DND-41 (cell line): ENCODE data around the gene PGM5.

ENCODE experiments used
- ATAC-seq: fragments of 200-7000 bp; cut with Tn5 transposase; 3 replicates; pipeline ENCODE4 v1.9.1; 2021; ENCODE audit warnings: low read depth; ENCODE audit not compliant: insufficient read depth
- DNase-seq: peaks from one replicate; pipeline ENCODE4 v3.0.0-alpha.2; 2020
- H2AFZ ChIP-seq: 2 replicates; pipeline ENCODE4 v1.6.0; 2012; ENCODE audit warnings: low read depth, low read length
- H3K27ac ChIP-seq: 2 replicates; pipeline ENCODE4 v1.5.1; 2012; ENCODE audit warnings: low read length, inconsistent platforms
- H3K27me3 ChIP-seq: fragments of 200-600 bp; sonication (generic); 2 replicates; pipeline ENCODE4 v1.6.0; 2012; ENCODE audit warnings: low read length, mild to moderate bottlenecking, inconsistent platforms; ENCODE audit not compliant: insufficient read depth, poor library complexity
- H3K36me3 ChIP-seq: 2 replicates; pipeline ENCODE4 v1.5.1; 2012; ENCODE audit warnings: low read length, inconsistent platforms; ENCODE audit not compliant: insufficient read depth
- H3K4me1 ChIP-seq: 2 replicates; pipeline ENCODE4 v1.5.1; 2012; ENCODE audit warnings: mild to moderate bottlenecking, low read length; ENCODE audit not compliant: insufficient read depth
- H3K4me2 ChIP-seq: 2 replicates; pipeline ENCODE4 v1.6.0; 2012; ENCODE audit warnings: mild to moderate bottlenecking, moderate library complexity, low read length, inconsistent platforms; ENCODE audit not compliant: insufficient read depth
- H3K4me3 ChIP-seq, 2 experiments: fragments of 200-600 bp in 1 of 2; shearing (Covaris generic) in 1 of 2; 2 replicates each; pipeline ENCODE4 v1.5.1; 2012 to 2016; ENCODE audit warnings: inconsistent platforms in 2 of 2, low read length in 2 of 2, mild to moderate bottlenecking in 2 of 2, low read depth in 1 of 2, moderate library complexity in 1 of 2
- H3K79me2 ChIP-seq: 2 replicates; pipeline ENCODE4 v1.6.0; 2012; ENCODE audit warnings: low read length, inconsistent platforms; ENCODE audit not compliant: insufficient read depth
- H3K9ac ChIP-seq: 2 replicates; pipeline ENCODE4 v1.6.0; 2012; ENCODE audit warnings: low read depth, mild to moderate bottlenecking, inconsistent platforms, low read length, moderate library complexity
- H3K9me3 ChIP-seq: 2 replicates; pipeline ENCODE4 v1.5.1; 2012; ENCODE audit warnings: low read length, moderate library complexity, mild to moderate bottlenecking, inconsistent platforms; ENCODE audit not compliant: insufficient read depth, severe bottlenecking
- H4K20me1 ChIP-seq: 2 replicates; pipeline ENCODE4 v1.6.0; 2012; ENCODE audit warnings: low read length; ENCODE audit not compliant: insufficient read depth
- CTCF ChIP-seq: IDR thresholded peaks from 2 replicates; pipeline ENCODE4 v1.5.1; 2012; ENCODE audit warnings: borderline replicate concordance, low read length, moderate library complexity, mild to moderate bottlenecking; ENCODE audit not compliant: poor library complexity, severe bottlenecking; ENCODE audit errors: extremely low read depth
- EZH2 ChIP-seq: IDR thresholded peaks from 3 replicates; pipeline ENCODE4 v1.6.1; 2012; ENCODE audit warnings: borderline replicate concordance, low read depth, mild to moderate bottlenecking, moderate library complexity, low read length, inconsistent platforms; ENCODE audit not compliant: severe bottlenecking

PGM5 gene

GRCh38 chr9:68560071-68560844, 203.8 kb downstream of the PGM5 start:
- Histone ChIP-seq H3K4me1 (no peaks in the 10 kb centered on the region), H3K27ac (no peak overlapping the region), H3K4me3 (no peak overlapping the region), H3K79me2 (no peaks in the 10 kb centered on the region), H3K9me3 (no peaks in the 10 kb centered on the region), H3K27me3 (no peaks in the 10 kb centered on the region), H3K36me3 (no peaks in the 10 kb centered on the region), H3K9ac (no peak overlapping the region), H2AFZ (no peak overlapping the region), H4K20me1 (no peaks in the 10 kb centered on the region), H3K4me2 (no peak overlapping the region)
- ATAC-seq = peak; percentile 54; the same call in 2 of the 3 replicates
- peak; percentile 64 for TF ChIP-seq CTCF
- no peak for TF ChIP-seq EZH2
- DNase-seq = peak; percentile 41

- no peak for ATAC-seq
- no peaks in the 10 kb centered on the region for H4K20me1 ChIP-seq
- H3K27me3 ChIP-seq = no peaks in the 10 kb centered on the region
- H3K27ac ChIP-seq = no peak overlapping the region
- H3K36me3 ChIP-seq = no peaks in the 10 kb centered on the region
- no peak overlapping the region for H3K4me2 ChIP-seq
- H3K4me3 ChIP-seq = no peak overlapping the region
- DNase-seq = no peak
- H3K79me2 ChIP-seq = no peaks in the 10 kb centered on the region
- no peaks in the 10 kb centered on the region for H3K9me3 ChIP-seq
- TF ChIP-seq CTCF = no peak
- no peak for TF ChIP-seq EZH2
- H3K4me1 ChIP-seq = no peaks in the 10 kb centered on the region
- no peak overlapping the region for H2AFZ ChIP-seq
- no peak overlapping the region for H3K9ac ChIP-seq
Measured at GRCh38 chr9:68562461-68562860, 206.1 kb downstream of the PGM5 start.

DNA sequence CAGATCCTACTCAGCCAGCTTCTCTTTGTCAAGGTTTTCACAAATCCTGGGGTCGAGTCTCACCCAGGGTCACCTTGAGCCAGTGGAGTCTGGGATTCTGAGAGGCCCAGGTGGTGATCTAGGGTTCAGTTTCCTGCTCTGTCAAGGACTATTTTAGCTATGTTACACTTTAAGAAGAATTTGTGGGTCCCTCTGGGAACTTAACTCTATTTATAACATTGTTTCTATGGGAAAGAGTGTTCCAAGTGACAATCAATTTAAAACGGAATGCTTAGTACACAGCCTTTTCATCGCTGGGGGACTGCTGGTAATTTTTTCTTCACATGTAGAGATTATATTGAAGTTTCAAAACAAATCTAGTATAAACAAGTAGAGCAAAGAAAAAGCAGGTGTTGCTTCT, 211.2 kb downstream of the PGM5 start:
- Histone ChIP-seq H3K27me3 (no peaks in the 10 kb centered on the region), H3K4me2 (no peak overlapping the region), H3K9me3 (no peaks in the 10 kb centered on the region), H3K4me1 (no peaks in the 10 kb centered on the region), H3K79me2 (no peaks in the 10 kb centered on the region), H3K9ac (no peak overlapping the region), H3K36me3 (no peaks in the 10 kb centered on the region), H3K27ac (no peak overlapping the region), H4K20me1 (no peaks in the 10 kb centered on the region), H3K4me3 (no peak overlapping the region), H2AFZ (no peak overlapping the region)
- ATAC-seq (no peak), DNase-seq (no peak)
- no peak for TF ChIP-seq EZH2
- no peak for TF ChIP-seq CTCF

DNA sequence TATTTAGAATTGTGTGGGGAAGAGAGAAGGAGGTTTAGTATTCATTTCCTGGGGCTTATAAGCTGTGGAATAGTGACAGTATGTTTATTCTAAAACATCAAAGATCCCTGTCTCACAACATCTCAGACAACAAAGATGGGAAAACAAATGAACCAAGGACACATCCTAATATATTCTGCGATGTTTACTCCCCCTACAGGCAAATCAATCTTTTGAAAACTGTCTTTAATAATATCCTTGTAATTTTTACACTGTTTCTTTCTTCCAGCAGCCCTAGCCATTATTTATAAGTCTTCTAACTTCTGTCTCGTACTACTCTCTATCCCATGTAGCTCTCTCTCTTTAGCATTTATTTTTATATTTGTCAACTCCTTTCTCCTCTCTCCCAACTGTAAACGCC, 217.7 kb downstream of the PGM5 start:
- Histone ChIP-seq H3K79me2 (no peaks in the 10 kb centered on the region), H3K4me1 (no peaks in the 10 kb centered on the region), H3K27me3 (no peaks in the 10 kb centered on the region), H3K4me3 (no peak overlapping the region), H4K20me1 (no peaks in the 10 kb centered on the region), H3K27ac (no peak overlapping the region), H3K9me3 (no peaks in the 10 kb centered on the region), H2AFZ (no peak overlapping the region), H3K36me3 (no peaks in the 10 kb centered on the region), H3K9ac (no peak overlapping the region), H3K4me2 (no peak overlapping the region)
- DNase-seq = no peak
- ATAC-seq = no peak
- no peak for TF ChIP-seq EZH2
- TF ChIP-seq CTCF = peak; percentile 8
